HuH-7 (cell line): ENCODE results near the gene ARHGEF4.

ENCODE experiments used
- DNase-seq: peaks from one replicate; pipeline ENCODE4 v3.0.0; 2011; ENCODE audit warnings: low spot score

The ARHGEF4 gene

DNA sequence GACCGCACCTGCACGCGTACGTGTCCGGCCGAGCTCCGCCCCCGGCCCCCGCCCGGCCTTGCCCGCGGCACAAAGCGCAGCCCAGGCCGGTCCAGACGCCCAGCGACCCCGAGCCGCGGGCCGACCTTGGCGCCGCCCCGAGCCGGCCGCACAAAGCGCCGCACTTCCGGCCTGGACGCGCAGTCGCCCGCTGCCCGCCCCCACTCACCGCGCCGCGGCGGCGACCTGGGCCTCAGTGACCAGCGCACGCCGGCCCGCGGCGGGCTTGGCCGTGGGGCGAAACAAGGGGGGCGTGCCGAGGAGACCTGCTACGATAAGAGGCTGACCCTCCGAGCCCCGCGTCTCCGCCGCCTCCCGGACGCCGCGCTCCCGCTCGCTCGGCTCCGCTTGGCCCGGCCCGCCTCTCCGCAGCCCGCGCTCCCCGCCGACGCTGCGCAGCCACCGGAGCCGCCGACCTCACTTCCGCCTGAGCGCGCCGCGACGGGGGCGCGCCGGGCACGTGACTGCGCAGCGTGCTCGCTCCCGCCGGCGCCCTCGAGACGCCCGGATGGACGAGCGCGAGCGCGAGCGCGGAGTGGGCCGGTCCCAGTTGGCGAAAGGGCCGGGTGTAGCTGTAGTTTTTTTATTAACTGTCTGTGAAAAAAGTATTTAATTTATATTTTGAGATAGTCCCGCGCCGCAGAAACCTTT lies 256.4 kb downstream of the ARHGEF4 start, which contains the start of gene FAM168B:
Gene FAM168B (minus strand): TSS at position 455 of the 690 bp plus-strand sequence. CDS start 10,814 bp downstream, outside the sequence.
- peak; percentile 86 for DNase-seq

DNA sequence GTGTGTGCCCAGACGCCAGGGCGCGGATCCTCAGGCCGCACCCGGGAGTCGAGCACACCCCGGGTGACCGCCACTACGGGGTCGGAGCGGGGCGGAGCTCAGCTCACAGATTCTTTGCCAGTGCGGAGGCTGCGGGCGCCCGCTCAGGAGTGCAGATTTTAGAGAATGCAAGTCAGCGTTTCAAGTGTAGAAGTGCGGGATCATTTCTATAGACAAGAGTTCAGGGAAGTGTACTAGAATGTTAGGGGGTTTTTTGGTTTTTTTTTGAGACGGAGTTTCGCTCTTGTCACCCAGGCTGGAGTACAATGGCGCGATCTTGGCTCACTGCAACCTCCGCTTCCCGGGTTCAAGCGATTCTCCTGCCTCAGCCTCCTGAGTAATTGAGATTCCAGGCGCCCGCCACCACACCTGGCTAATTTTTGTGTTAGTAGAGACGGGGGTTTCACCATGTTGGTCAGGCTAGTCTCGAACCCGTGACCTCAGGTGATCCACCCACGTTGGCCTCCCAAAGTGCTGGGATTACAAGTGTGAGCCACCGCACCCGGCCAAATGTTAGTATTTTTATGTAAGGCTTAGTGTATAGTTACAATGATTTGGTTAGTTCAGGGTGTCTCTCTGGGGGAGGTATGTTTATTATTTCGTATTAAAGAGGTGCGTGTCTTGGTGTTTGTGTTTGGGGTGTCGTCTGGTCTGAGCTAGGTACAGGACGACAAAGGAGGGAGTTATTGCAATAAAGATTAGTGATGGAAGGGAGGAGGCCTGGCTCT lies 257.2 kb downstream of the ARHGEF4 start:
- DNase-seq: no peak

DNA sequence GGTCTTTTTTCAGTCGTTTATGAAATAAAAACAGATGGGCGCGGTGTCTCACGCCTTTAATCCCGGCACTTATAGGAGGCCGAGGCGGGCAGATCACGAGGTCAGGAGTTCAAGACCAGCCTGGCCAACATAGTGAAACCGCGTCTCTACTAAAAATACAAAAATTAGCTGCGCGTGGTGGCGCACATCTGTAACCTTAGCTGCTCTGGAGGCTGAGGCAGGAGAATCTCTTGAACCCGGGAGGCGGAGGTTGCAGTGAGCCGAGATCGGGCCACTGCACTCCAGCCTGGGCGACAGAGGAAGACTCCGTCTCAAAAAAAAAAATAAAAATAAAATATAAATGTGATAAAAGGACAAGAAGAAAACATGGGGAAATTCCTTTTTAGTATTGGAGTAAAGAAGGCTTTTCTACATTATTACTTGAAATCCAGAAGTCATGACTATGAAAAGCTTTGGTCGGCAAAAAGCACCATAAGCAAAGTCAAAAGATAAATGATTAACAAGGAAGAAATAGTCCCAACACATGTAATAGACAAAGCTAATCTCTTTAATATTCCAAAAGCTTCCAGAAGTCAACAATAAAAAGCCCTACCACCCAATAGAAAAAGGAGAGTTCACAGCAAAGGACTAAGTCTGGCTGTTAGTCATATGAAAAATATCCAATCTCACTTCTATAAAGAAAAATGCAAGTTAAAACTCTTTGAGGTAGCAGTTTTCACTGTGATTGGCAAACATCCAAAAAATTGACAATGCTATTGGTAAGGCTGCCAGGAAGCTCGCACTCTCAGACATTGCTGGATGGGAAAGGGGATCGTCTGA lies 258.0 kb downstream of the ARHGEF4 start:
- DNase-seq: no peak
